HG03354 (cell line): Measurements from ENCODE around the gene SLC16A8.

Source experiments
- ATAC-seq: cut with Tn5 transposase; IDR thresholded peaks from one replicate; pipeline ENCODE4 v1.9.1; 2021; ENCODE audit warnings: mild to moderate bottlenecking; ENCODE audit not compliant: unreplicated experiment, poor library complexity, severe bottlenecking

SLC16A8 gene

DNA sequence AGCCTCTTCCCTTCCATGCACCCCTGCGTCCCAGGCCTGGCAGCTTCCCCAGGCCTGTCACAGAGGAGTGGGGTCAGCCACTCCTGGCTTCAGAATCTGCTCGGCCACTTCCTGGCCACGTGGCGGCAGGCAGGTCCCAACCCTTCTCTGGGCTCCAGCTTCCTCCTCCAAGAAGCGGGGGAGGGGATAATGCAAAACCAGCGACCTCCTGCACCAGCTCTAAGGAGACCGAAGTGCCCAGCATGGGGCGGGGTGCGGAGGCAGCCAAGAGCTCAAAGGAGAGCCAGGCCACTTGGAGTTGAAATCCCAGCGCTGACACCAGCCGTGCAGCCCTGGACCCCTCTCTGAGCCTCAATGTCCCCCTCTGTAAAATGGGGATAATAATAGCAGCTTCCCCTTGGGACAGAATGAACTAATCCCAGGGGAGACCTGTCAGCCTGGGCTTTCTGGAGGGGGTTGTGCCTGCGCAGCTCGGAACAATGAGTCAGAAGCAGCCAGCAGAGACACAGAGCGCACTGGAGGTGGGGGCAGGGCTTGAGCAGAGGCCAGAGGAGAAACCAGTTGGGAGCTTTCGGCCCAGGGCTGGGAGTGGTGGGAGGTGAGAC is 49.6 kb downstream of the SLC16A8 start:
- ATAC-seq: no peak

DNA sequence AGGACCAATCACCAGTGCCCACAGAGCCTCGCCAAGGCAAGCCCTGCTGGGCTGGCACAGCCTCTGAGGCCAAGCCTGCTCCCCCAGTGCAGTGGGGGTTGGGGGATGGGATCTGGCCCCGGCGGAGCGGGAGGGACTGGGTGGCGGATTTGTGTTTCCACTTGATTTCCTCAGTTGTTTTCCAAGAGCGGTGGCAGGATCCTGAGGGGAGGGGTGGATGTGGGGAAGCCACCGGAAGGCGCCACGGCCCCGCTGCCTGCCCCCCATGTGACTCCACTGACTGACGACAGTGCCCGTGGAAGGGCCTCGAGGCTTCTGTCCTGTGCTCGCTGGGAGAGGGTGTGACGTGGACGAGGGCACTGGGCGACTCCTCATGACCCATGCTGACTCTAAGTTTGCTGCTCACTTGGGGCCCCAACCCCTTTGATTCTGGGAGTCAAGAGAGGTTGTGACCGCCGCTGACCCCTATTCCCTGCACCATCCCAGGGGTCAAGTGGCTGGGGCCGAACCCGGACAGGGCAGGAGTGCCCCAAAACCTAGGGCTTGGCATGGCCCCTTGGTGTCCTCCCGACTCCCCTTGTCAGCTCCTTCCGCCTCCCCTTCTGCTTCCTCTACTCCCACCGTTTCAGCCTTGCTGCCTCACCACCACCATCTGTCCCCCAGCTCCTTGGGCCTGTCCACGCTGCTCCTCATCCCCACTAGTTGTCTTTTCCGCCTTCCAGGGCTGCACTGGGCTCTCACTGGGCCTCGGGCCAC is 50.3 kb downstream of the SLC16A8 start:
- no peak for ATAC-seq

DNA sequence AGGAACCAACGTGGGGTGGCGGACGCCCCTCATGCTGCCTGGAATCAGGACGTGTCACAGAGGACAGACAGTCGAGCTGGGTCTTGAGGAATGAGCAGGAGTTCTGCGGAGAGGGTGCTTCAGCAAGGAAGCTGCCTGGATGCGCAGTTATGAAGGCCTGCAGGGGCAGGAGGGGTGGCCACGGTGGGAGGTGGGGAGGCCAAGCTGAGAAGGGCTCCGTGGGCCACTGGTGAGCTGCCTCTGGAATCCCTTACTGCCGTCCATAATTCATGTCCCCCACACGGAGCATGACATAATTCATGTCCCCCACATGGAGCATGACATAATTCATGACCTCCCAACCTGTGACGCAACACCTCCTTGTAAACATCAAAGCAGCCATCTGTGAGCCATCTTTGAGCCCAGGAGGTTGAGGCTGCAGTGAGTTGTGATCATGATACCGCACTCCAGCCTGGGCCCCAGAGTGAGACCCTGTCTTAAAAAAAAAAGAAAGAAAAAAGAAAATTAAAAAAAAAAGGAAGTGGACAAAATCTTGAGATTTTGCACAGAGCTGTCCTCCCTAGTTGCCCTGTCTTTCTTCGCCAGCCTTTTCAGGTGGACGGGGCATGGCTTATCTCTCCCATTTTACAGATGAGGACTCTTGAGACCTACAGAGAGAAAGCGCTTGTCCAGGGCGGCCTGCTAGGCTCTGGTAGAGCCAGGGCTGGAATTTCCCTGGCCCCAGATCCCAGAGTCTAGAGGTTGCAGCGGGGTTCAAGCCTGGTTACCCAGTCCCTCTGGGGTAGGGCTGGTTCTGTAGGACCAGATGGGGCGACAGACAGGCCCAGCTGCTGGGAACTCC is 51.1 kb downstream of the SLC16A8 start:
- ATAC-seq: no peak

DNA sequence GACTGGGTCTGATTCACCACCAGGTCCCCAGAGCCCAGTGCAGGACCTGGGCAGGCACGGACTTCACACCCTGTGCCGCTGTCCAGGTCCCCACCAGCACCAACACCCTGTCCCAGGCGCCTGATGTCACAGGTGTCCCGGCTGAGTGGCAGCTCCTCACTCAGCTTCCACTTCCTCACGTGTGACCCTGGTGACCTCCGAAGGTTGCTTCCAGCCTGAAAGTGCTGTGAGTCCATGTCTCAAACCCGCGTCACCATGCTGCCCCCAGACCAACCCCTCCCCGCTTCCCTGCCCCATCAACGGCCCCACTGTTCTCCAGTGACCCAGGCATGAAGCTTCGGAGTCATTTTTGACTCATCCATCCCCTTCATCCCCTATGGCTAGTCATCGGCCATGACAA is 52.5 kb downstream of the SLC16A8 start:
- ATAC-seq: no peak

DNA sequence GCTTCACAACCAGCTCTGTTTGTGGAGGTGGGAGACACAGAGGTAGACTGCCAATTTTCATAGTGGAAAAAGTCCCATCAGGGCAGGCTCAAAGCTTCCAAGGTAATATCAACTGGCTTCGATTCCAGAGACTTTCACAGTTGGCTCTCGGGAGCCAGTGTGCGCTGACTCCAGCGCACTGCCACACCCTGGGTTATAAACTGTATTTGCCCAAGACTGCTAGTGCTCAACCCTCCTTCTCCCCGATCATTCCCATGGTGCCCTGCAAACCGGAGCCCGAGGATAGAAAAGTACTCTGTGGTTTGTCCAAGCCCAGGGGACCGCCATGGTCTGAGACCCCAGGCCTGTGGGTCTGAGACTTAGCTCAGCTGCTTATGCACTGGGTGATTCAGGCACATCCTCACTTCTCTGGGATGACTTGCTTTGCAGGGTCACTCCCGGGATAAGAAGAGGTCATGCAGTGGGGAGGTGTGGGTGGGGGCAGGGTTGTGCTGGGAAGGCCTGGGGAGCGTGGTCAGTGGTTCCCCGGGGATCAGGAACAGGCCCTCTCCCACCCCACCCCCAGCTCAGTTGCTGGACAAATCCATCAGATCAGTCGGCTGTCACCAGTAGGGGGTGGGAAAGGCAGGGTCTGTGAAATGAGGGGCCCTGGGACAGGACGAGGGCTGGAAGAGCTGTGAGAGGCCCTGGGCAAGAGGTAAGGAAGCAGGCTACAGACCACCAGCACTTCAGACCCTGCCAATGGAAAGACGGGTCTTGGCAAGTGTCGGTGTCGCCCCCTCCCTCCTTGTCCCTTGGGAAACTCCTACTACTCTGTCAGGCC is 53.5 kb downstream of the SLC16A8 start:
- ATAC-seq: no peak

DNA sequence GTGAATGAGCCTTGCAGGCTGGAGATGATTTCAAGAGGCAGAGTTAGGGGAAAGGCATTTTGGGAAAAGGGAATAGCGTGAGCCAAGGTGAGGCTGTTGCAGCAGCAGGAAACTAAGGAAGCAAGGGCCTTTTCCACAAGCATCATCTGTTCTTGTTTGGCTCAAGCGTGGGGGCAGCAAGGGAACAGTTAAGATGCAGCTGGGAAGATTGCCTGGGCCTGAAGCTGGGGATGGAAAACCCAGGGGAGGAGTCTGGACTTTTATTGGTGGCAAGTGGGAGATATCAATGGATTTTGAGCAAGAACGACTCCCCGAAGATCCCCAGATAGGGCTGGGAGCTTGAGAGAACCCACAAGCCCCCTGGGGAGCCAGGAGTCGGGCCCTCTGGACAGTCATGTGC is 54.1 kb downstream of the SLC16A8 start:
- ATAC-seq: no peak

DNA sequence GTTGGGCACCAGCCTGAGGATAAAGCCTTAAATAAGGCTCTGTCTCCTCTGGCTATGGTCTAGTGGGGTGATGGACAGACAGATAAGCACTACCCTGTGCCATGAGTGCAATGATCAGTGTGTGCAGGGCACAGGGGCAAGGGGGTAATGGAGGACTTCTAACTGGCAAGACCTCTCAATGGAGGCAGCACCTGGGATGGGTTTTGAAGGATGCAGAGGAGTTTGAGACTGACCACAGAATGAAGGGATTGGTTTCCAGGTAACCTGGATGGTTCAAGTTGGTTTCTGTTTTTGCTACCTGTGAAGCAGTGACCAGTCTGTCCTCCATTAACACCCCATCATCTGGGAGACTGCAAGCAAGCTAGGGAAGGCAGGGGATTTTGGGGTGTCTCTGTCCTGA is 54.6 kb downstream of the SLC16A8 start:
- ATAC-seq: no peak

DNA sequence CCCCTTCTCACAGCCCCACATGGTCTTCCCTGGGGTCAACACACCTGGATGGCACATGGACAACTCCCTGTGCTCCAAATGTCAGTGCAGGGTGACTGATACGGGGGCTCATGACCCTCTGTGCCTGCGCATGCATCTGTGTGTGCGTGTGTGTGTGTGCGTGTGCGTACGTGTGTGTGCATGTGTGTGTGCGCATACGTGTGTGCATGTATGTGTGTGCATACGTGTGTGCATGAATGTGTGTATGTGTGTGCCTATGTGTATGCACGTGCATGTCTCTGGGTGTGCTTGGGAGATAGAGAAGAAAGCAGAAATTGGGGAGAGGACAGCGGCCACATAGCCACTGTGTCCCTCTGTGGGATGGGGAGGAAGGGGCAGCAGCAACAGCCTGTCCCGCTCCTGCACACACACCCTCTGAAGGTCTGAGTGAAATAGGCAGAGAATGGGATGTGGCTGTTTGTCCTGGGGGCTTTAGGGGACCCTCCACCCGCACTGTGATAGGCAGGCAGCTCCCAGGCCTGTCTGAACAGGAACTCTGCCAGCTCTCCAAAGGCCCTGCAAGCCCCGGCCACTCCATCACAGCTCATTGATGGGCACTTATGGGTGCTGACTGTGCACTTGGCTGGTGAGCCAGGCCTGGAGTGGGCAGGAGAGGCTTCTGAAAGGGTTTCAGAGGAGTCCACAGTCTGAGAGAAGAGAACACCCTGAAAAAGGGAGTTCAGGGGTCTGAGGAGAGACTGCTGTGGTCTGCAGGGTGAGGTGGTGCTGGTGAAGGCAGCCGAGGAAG is 55.4 kb downstream of the SLC16A8 start:
- no peak for ATAC-seq
